ENCODE data around the gene MPRIP. TPM values are rescaled to one million over a fixed set of nuclear protein-coding genes. Genes with fewer than 3 reads are reported as not detected.
"Not testable (repeated sequence)": the region's sequence is repeated elsewhere in the genome, so short reads cannot be mapped to it uniquely, and the experiment has no call there.

MPRIP gene
- total RNA-seq, 1 donor from 2014 or later, result 863 TPM

DNA sequence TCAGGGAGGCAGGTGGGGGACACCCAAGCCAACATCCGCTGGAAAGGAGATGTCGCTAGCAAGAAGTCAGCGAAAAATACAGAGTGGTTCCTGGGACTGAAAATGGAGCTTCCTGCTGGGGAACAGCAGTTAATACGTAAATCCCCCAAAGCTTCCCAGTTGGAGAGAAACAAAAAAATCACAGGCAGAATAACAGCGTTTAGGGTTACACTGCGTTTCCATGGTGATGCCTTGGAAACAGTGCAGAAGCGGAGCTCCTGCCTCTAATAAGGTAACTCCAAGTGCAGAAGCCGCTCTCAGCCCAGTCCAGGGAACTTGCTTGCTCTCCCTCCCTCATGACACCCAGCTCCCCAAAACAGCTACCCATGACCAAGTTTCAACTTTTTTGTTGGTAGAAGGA, 90.5 kb downstream of the MPRIP start:
- DNase-seq, result no peak
- peaks cover 23% of the 10 kb centered on the region for H3K27me3 Mint-ChIP-seq (ENCODE audit: unreplicated experiment)
- H3K27ac Mint-ChIP-seq (ENCODE audit: unreplicated experiment), result peak overlapping the region; percentile 33
- TF ChIP-seq, protein P1, sequence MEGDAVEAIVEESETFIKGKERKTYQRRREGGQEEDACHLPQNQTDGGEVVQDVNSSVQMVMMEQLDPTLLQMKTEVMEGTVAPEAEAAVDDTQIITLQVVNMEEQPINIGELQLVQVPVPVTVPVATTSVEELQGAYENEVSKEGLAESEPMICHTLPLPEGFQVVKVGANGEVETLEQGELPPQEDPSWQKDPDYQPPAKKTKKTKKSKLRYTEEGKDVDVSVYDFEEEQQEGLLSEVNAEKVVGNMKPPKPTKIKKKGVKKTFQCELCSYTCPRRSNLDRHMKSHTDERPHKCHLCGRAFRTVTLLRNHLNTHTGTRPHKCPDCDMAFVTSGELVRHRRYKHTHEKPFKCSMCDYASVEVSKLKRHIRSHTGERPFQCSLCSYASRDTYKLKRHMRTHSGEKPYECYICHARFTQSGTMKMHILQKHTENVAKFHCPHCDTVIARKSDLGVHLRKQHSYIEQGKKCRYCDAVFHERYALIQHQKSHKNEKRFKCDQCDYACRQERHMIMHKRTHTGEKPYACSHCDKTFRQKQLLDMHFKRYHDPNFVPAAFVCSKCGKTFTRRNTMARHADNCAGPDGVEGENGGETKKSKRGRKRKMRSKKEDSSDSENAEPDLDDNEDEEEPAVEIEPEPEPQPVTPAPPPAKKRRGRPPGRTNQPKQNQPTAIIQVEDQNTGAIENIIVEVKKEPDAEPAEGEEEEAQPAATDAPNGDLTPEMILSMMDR (IDR thresholded peaks at IDR 0.05; ENCODE audit: partially characterized antibody, unreplicated experiment), result no peak
- peaks cover 49% of the 10 kb centered on the region for H3K4me1 Mint-ChIP-seq (ENCODE audit: low read depth, unreplicated experiment)
- no peak overlapping the region for H3K4me3 Mint-ChIP-seq (ENCODE audit: unreplicated experiment)
- H3K9me3 Mint-ChIP-seq (ENCODE audit: unreplicated experiment), result peaks cover 22% of the 10 kb centered on the region
- peaks cover 5% of the 10 kb centered on the region for H3K36me3 Mint-ChIP-seq (ENCODE audit: unreplicated experiment)

DNA sequence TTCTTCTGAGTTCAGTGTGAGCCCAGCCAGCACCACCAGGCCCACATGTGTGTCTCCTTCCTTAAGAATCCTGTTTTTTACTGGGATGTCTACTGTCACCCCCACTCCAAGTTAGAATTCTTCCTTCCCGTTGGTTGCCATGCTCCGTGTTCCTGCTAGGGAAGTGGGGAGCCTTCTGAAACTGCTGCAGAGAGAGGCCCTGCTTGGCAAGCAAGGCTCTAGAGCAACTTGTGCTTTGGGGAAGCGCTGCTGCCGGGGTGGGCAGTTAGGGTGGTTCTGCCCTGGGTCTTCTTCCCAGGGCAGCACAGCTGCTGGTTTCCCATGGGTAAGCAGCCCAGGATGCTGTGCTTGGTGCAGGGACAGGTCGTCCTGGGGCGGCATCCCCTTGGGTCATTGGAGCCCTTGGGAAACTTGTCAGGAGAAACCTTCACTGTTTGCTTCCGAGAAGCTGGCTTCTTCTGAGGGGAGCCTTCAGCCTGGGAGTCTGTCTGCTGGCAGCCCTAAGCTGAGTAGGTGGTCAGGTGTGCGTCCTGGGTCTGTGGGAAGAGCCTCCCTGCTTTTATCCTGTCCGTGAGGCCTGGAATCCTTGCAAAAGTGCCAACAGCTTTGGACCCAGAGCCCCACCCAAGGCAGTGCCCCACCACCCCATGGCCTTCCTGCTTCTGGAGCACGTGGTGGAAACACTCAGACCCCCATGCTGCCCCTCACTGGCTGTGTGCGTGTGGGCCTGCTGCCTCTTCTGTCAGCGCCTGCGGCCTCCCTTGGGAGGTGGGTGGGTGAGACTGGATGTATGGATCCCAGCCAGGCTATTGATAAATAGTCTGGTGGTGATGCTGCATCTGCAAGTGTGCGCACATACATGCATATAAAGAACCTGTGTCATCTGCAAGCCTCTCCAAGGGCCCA, 92.0 kb downstream of the MPRIP start:
- H3K27me3 Mint-ChIP-seq (ENCODE audit: unreplicated experiment), result peaks cover 19% of the 10 kb centered on the region
- peaks cover 20% of the 10 kb centered on the region for H3K9me3 Mint-ChIP-seq (ENCODE audit: unreplicated experiment)
- peak overlapping the region; percentile 70 for H3K27ac Mint-ChIP-seq (ENCODE audit: unreplicated experiment)
- no peak overlapping the region for H3K4me3 Mint-ChIP-seq (ENCODE audit: unreplicated experiment)
- TF ChIP-seq, protein P1 (IDR thresholded peaks at IDR 0.05; ENCODE audit: partially characterized antibody, unreplicated experiment), result no peak
- H3K36me3 Mint-ChIP-seq (ENCODE audit: unreplicated experiment), result peaks cover 2% of the 10 kb centered on the region
- DNase-seq, result peak; percentile 53
- peaks cover 36% of the 10 kb centered on the region for H3K4me1 Mint-ChIP-seq (ENCODE audit: low read depth, unreplicated experiment)

DNA sequence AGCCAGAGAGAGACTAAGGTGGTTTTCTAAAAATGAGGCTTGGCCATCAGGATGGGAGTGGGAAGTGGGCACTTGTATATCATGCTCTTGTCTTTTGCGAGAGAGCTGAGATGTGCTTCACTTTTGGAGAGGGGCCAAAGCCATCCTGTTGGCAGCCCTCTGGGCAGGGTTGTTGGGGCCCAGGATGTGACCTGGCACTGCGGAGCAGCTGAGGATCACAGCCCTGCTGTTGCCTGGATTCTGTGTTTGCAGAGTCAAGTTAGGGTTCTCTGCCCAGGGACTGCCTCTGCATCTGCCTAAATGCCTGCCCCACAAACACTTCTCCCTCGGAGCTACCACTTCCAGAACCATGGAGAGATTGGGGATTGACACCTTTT, 92.7 kb downstream of the MPRIP start:
- H3K27ac Mint-ChIP-seq (ENCODE audit: unreplicated experiment), result peak overlapping the region; percentile 75
- peaks cover 18% of the 10 kb centered on the region for H3K9me3 Mint-ChIP-seq (ENCODE audit: unreplicated experiment)
- TF ChIP-seq, protein P1 (IDR thresholded peaks at IDR 0.05; ENCODE audit: partially characterized antibody, unreplicated experiment), result no peak
- H3K4me3 Mint-ChIP-seq (ENCODE audit: unreplicated experiment), result no peak overlapping the region
- peaks cover 31% of the 10 kb centered on the region for H3K4me1 Mint-ChIP-seq (ENCODE audit: low read depth, unreplicated experiment)
- peaks cover 17% of the 10 kb centered on the region for H3K27me3 Mint-ChIP-seq (ENCODE audit: unreplicated experiment)
- no peaks in the 10 kb centered on the region for H3K36me3 Mint-ChIP-seq (ENCODE audit: unreplicated experiment)
- no peak for DNase-seq

DNA sequence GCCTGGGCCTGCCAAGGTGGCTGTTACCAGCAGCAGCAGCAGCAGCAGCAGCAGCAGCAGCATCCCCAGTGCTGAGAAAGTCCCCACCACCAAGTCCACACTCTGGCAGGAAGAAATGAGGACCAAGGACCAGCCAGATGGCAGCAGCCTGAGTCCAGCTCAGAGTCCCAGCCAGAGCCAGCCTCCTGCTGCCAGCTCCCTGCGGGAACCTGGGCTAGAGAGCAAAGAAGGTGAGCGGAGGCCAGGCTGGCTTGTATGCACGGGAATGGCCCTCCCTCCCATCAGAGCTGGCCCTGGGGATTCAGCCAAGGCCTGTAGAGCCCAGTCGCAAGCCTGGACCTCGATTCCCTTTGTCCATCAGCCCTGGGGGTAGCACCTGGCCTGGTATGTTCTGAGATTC, 94.0 kb downstream of the MPRIP start:
- H3K36me3 Mint-ChIP-seq (ENCODE audit: unreplicated experiment); H3K27ac Mint-ChIP-seq (ENCODE audit: unreplicated experiment); H3K4me3 Mint-ChIP-seq (ENCODE audit: unreplicated experiment); DNase-seq: not testable (repeated sequence)
- peaks cover 22% of the 10 kb centered on the region for H3K4me1 Mint-ChIP-seq (ENCODE audit: low read depth, unreplicated experiment)
- peaks cover 16% of the 10 kb centered on the region for H3K27me3 Mint-ChIP-seq (ENCODE audit: unreplicated experiment)
- peaks cover 23% of the 10 kb centered on the region for H3K9me3 Mint-ChIP-seq (ENCODE audit: unreplicated experiment)

DNA sequence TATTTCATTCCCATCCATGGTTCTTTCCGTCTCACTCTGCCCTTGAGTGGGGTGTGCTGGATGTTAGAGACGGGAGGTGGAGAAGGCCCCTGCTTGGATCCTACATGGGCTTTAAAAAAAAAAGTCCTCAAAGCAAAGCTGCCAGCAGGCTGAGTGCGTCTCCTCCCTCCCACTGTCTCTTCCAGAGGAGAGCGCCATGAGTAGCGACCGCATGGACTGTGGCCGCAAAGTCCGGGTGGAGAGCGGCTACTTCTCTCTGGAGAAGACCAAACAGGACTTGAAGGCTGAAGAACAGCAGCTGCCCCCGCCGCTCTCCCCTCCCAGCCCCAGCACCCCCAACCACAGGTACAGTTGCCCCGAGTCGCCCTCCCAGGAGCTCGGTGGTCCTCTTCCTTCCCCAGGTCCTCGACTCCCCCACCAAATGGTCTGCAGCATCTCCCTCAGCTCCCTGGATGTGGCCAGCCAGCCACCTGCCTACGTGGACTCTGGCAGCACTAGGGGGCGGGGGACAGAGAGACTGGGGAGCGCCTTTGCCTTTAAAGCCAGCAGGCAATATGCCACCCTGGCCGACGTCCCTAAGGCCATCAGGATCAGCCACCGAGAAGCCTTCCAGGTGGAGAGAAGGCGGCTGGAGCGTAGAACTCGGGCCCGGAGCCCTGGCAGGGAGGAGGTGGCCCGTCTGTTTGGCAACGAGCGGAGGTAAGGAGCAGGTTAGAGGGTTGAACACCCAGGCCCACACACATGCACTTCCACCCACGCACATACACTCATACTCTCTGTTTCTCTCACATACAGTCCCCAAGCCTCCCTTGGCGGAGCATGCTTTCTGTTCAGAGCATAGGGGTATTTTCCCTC, 95.7 kb downstream of the MPRIP start:
- Mint-ChIP-seq H3K4me1 (ENCODE audit: low read depth, unreplicated experiment) (peaks cover 25% of the 10 kb centered on the region), H3K27ac (ENCODE audit: unreplicated experiment) (no peak overlapping the region), H3K4me3 (ENCODE audit: unreplicated experiment) (no peak overlapping the region), H3K36me3 (ENCODE audit: unreplicated experiment) (peaks cover 7% of the 10 kb centered on the region), H3K9me3 (ENCODE audit: unreplicated experiment) (peaks cover 27% of the 10 kb centered on the region), H3K27me3 (ENCODE audit: unreplicated experiment) (peaks cover 22% of the 10 kb centered on the region)
- TF ChIP-seq, protein P1 (IDR thresholded peaks at IDR 0.05; ENCODE audit: partially characterized antibody, unreplicated experiment), result no peak
- DNase-seq, result no peak
